SK-N-SH (cell line): ENCODE data around the gene NOSTRIN. TPM values are rescaled to one million over a fixed set of nuclear protein-coding genes. Genes with fewer than 3 reads are reported as not detected.

Source experiments
- CTCF ChIA-PET: fragments of 300-600, 350-600 bp; formaldehyde crosslinking; extraction: SDS; loops from one replicate; lab custom pipeline; 2021; lab: Yijun Ruan, JAX
- POLR2A ChIA-PET: fragments of 350-600 bp; sonication (Branson Sonifier 250); formaldehyde crosslinking; extraction: SDS; loops from one replicate; lab custom pipeline; 2020; ENCODE audit warnings: antibody characterized with exemption, inconsistent platforms; lab: Yijun Ruan, JAX
- DNase-seq: peaks from one replicate; pipeline ENCODE4 v3.0.0; 2012
- H2AFZ ChIP-seq: fragments of 200-600 bp; sonication (generic); 2 replicates; pipeline ENCODE4 v1.8.1; 2016; ENCODE audit warnings: antibody characterized with exemption, mild to moderate bottlenecking, low read depth
- H3F3A ChIP-seq: fragments of 200-600 bp; sonication (generic); replicated peaks from 2 replicates; pipeline ENCODE3; 2016; ENCODE audit warnings: antibody characterized with exemption, mild to moderate bottlenecking; ENCODE audit not compliant: insufficient read depth
- H3K27ac ChIP-seq, 2 experiments: fragments of 200-500 bp in 1 of 2; fragments of 200-600 bp in 1 of 2; sonication (Bioruptor generic) in 1 of 2; sonication (generic), shearing (Covaris generic) in 1 of 2; 2 replicates each; pipeline versions ENCODE4 v1.5.1 to v1.6.1; 2014 to 2016; ENCODE audit warnings: low read depth in 2 of 2, inconsistent platforms in 1 of 2, low read length in 1 of 2, mild to moderate bottlenecking in 1 of 2, mixed read lengths in 1 of 2
- H3K27me3 ChIP-seq: fragments of 200-600 bp; sonication (generic), shearing (Covaris generic); 2 replicates; pipeline ENCODE4 v1.6.1; 2016; ENCODE audit warnings: mixed run types; ENCODE audit not compliant: insufficient read depth
- H3K36me3 ChIP-seq, 2 experiments: fragments of 200-500 bp in 1 of 2; fragments of 200-600 bp in 1 of 2; sonication (Bioruptor generic) in 1 of 2; sonication (generic) in 1 of 2; replicated peaks in 1 of 2; 2 replicates each; pipeline versions ENCODE3 to v1.5.1; 2014 to 2016; ENCODE audit warnings: low read length in 1 of 2, mild to moderate bottlenecking in 1 of 2; ENCODE audit not compliant: insufficient read depth in 2 of 2, control insufficient read depth in 1 of 2
- H3K4me1 ChIP-seq, 2 experiments: fragments of 200-500 bp in 1 of 2; fragments of 200-600 bp in 1 of 2; sonication (Bioruptor generic) in 1 of 2; sonication (generic), shearing (Covaris generic) in 1 of 2; 2 replicates each; pipeline versions ENCODE4 v1.5.1 to v1.6.1; 2014 to 2016; ENCODE audit warnings: low read depth in 1 of 2, low read length in 1 of 2, mixed run types in 1 of 2; ENCODE audit not compliant: insufficient read depth in 2 of 2, control insufficient read depth in 1 of 2
- H3K4me2 ChIP-seq: fragments of 200-600 bp; sonication (generic), shearing (Covaris generic); 2 replicates; pipeline ENCODE4 v1.6.1; 2017; ENCODE audit warnings: mixed run types
- H3K4me3 ChIP-seq, 2 experiments: fragments of 200-500 bp in 1 of 2; fragments of 200-600 bp in 1 of 2; sonication (Bioruptor generic) in 1 of 2; sonication (generic), shearing (Covaris generic) in 1 of 2; 2 replicates each; pipeline versions ENCODE4 v1.5.1 to v1.8.1; 2014 to 2016; ENCODE audit warnings: low read depth in 2 of 2, inconsistent platforms in 1 of 2, low read length in 1 of 2, mild to moderate bottlenecking in 1 of 2, mixed read lengths in 1 of 2, moderate library complexity in 1 of 2
- H3K79me2 ChIP-seq: fragments of 200-600 bp; sonication (generic); 2 replicates; pipeline ENCODE4 v1.8.1; 2017; ENCODE audit warnings: mild to moderate bottlenecking; ENCODE audit not compliant: insufficient read depth
- H3K9ac ChIP-seq: fragments of 200-600 bp; sonication (generic); 2 replicates; pipeline ENCODE4 v1.6.1; 2017; ENCODE audit warnings: mixed run types
- H3K9me2 ChIP-seq: fragments of 200-600 bp; sonication (generic); 2 replicates; pipeline ENCODE4 v1.6.1; 2017; ENCODE audit warnings: mixed run types
- H3K9me3 ChIP-seq: fragments of 200-600 bp; sonication (generic); 2 replicates; pipeline ENCODE4 v1.6.1; 2017; ENCODE audit warnings: mixed run types, mild to moderate bottlenecking, moderate library complexity
- H4K20me1 ChIP-seq: fragments of 200-600 bp; sonication (generic); 2 replicates; pipeline ENCODE4 v1.6.1; 2017; ENCODE audit warnings: mild to moderate bottlenecking, mixed run types; ENCODE audit not compliant: insufficient read depth
- EP300 ChIP-seq, 2 experiments: IDR thresholded peaks; 2 replicates each; pipeline versions ENCODE4 v1.4.0 to v1.6.1; 2012; ENCODE audit warnings: borderline replicate concordance in 1 of 2, low read depth in 1 of 2, low read length in 1 of 2
- FOXJ3 ChIP-seq: sonication (generic); formaldehyde crosslinking; IDR thresholded peaks from 2 replicates; pipeline ENCODE4 v1.5.1; 2020; ENCODE audit warnings: mild to moderate bottlenecking, missing genetic modification reagents
- WGBS: methylation state at CpG from one replicate; pipeline ENCODE4 v1.1.6; 2017; ENCODE audit warnings: low lambda C conversion rate; 5-methylcytosine and 5-hydroxymethylcytosine counted together
- polyA plus RNA-seq, 3 experiments: library from polyadenylated mRNA; depleted of rRNA; stranded (reverse); fragments of >200 nt; gene quantifications; 2 replicates each; pipeline ENCODE4 v1.2.3, GENCODE V29; 2012
- TF ChIP-seq, protein P1 (sequence below): IDR thresholded peaks from 2 replicates; pipeline ENCODE4; 2012
- TF ChIP-seq, protein P2 (sequence below): IDR thresholded peaks from 2 replicates; pipeline ENCODE4 v1.6.1; 2012; ENCODE audit warnings: mild to moderate bottlenecking, low read depth, low read length, moderate library complexity
- TF ChIP-seq, protein P3 (sequence below): fragments of 150-350 bp; IDR thresholded peaks from 2 replicates; pipeline ENCODE4 v1.6.1; 2017; ENCODE audit warnings: antibody characterized with exemption, low read length, low read depth, borderline replicate concordance

NOSTRIN gene
- polyA plus RNA-seq, 1 of the 3 experiments (the other 2 are of a cell fraction) = not detected

DNA sequence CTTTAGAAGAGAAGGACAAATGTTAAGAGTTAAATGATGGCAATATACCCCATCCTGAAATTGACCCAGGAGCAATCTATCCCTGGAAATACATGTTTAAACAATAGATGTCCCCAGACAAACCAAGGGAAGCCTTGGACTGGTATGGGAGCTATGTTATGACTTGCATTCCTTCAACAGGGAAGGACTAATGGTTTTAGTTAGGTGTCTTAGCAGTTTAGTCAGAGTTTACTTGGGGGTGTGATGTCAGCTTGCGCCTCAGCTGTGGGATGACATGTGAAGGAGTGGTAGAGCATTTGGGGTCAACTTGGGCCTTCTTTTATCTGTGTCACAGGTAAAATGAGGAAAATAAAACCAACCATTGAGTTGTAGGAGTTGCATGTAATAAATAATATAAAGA is 51.0 kb downstream of the NOSTRIN start:
- no peak for DNase-seq
- TF ChIP-seq, protein P1, sequence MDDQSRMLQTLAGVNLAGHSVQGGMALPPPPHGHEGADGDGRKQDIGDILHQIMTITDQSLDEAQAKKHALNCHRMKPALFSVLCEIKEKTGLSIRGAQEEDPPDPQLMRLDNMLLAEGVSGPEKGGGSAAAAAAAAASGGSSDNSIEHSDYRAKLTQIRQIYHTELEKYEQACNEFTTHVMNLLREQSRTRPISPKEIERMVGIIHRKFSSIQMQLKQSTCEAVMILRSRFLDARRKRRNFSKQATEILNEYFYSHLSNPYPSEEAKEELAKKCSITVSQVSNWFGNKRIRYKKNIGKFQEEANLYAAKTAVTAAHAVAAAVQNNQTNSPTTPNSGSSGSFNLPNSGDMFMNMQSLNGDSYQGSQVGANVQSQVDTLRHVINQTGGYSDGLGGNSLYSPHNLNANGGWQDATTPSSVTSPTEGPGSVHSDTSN = no peak
- Histone ChIP-seq H3K9ac (no peak overlapping the region), H3K9me3 (no peaks in the 10 kb centered on the region), H3K4me2 (no peak overlapping the region), H4K20me1 (no peaks in the 10 kb centered on the region), H3K27ac (no peak overlapping the region), H3K4me3 (no peak overlapping the region), H3K79me2 (no peaks in the 10 kb centered on the region), H3K27me3 (no peaks in the 10 kb centered on the region), H3K4me1 (no peaks in the 10 kb centered on the region), H3K9me2 (no peaks in the 10 kb centered on the region), H3K36me3 (no peaks in the 10 kb centered on the region), H2AFZ (no peak overlapping the region), H3F3A (peaks cover 10% of the 10 kb centered on the region)
- WGBS = 100% methylated on average over 1 of the region's 1 CpG
- ChIA-PET CTCF (no interaction called here), POLR2A (no interaction called here)

DNA sequence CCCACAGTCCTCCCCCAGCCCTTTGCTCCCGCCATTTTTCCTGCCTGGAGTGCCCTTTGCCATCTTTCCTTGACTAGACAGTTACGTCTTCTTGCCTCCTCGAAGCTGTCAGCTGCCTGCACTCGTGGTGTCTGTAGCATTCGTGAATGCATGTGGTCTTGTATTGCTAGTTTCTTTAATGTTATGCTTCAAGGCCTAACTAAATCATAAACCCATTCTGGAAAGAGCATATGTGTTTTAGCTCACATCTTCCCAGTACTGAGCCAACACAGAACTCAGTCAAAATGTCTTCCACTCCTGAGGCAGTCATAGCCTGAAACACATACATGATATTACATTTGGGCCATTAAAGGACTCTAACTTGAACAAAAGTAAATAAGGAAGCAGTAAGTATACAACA is 52.2 kb downstream of the NOSTRIN start:
- H4K20me1 ChIP-seq = no peaks in the 10 kb centered on the region
- no peaks in the 10 kb centered on the region for H3K4me1 ChIP-seq
- H3K9me3 ChIP-seq = no peaks in the 10 kb centered on the region
- H3K36me3 ChIP-seq = no peaks in the 10 kb centered on the region
- WGBS = 96% methylated on average over 5 of the region's 5 CpGs
- DNase-seq = no peak
- no peaks in the 10 kb centered on the region for H3K79me2 ChIP-seq
- H3K9ac ChIP-seq = no peak overlapping the region
- TF ChIP-seq, protein P2, sequence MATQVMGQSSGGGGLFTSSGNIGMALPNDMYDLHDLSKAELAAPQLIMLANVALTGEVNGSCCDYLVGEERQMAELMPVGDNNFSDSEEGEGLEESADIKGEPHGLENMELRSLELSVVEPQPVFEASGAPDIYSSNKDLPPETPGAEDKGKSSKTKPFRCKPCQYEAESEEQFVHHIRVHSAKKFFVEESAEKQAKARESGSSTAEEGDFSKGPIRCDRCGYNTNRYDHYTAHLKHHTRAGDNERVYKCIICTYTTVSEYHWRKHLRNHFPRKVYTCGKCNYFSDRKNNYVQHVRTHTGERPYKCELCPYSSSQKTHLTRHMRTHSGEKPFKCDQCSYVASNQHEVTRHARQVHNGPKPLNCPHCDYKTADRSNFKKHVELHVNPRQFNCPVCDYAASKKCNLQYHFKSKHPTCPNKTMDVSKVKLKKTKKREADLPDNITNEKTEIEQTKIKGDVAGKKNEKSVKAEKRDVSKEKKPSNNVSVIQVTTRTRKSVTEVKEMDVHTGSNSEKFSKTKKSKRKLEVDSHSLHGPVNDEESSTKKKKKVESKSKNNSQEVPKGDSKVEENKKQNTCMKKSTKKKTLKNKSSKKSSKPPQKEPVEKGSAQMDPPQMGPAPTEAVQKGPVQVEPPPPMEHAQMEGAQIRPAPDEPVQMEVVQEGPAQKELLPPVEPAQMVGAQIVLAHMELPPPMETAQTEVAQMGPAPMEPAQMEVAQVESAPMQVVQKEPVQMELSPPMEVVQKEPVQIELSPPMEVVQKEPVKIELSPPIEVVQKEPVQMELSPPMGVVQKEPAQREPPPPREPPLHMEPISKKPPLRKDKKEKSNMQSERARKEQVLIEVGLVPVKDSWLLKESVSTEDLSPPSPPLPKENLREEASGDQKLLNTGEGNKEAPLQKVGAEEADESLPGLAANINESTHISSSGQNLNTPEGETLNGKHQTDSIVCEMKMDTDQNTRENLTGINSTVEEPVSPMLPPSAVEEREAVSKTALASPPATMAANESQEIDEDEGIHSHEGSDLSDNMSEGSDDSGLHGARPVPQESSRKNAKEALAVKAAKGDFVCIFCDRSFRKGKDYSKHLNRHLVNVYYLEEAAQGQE = no peak
- TF ChIP-seq, protein P3, sequence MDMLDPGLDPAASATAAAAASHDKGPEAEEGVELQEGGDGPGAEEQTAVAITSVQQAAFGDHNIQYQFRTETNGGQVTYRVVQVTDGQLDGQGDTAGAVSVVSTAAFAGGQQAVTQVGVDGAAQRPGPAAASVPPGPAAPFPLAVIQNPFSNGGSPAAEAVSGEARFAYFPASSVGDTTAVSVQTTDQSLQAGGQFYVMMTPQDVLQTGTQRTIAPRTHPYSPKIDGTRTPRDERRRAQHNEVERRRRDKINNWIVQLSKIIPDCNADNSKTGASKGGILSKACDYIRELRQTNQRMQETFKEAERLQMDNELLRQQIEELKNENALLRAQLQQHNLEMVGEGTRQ = no peak
- TF ChIP-seq EP300 (IDR thresholded peaks at IDR 0.05; ENCODE audit: borderline replicate concordance in 1 of 2, low read depth in 1 of 2, low read length in 1 of 2) (no peak), FOXJ3 (CRISPR knock-in tag) (no peak)
- CTCF ChIA-PET = no interaction called here
- no peak overlapping the region for H3K27ac ChIP-seq
- no peak overlapping the region for H3K4me2 ChIP-seq
- no peak overlapping the region for H3K4me3 ChIP-seq
- no peak overlapping the region for H2AFZ ChIP-seq
- POLR2A ChIA-PET = no interaction called here
- H3K27me3 ChIP-seq = no peaks in the 10 kb centered on the region
- H3F3A ChIP-seq = peaks cover 10% of the 10 kb centered on the region
- no peaks in the 10 kb centered on the region for H3K9me2 ChIP-seq
